Measurements from ENCODE around the gene ATP6V0C.
"Not testable (repeated sequence)": the region's sequence is repeated elsewhere in the genome, so short reads cannot be mapped to it uniquely, and the experiment has no call there.

ATP6V0C gene

GRCh38 chr16:2478279-2478678 lies 35.5 kb upstream of the ATP6V0C start:
- no peak overlapping the region for H3K27ac ChIP-seq (ENCODE audit: low read depth, low read length)
- peaks cover 83% of the 10 kb centered on the region for H3K79me2 ChIP-seq (ENCODE audit: control insufficient read depth, low read length)
- no peaks in the 10 kb centered on the region for H3K27me3 ChIP-seq (ENCODE audit: control insufficient read depth, low read length)
- H3K4me3 ChIP-seq (ENCODE audit: low read length) = no peak overlapping the region
- H3K4me2 ChIP-seq (ENCODE audit: low read length) = no peak overlapping the region
- H3K4me1 ChIP-seq (ENCODE audit: control insufficient read depth, low read length) = peaks cover 18% of the 10 kb centered on the region
- TF ChIP-seq EZH2phosphoT487 (IDR thresholded peaks at IDR 0.05; ENCODE audit: borderline replicate concordance, low read length) = no peak
- TF ChIP-seq CTCF (IDR thresholded peaks at IDR 0.05; ENCODE audit: low read depth, low read length, poor library complexity, severe bottlenecking) = no peak
- H3K36me3 ChIP-seq (ENCODE audit: control insufficient read depth, low read length) = peaks cover 14% of the 10 kb centered on the region
- no peaks in the 10 kb centered on the region for H3F3A ChIP-seq (ENCODE audit: control insufficient read depth, insufficient read depth)
- H3K9me2 ChIP-seq (replicated peaks; ENCODE audit: control insufficient read depth, low read length) = no peaks in the 10 kb centered on the region
- no peaks in the 10 kb centered on the region for H3K9me3 ChIP-seq (ENCODE audit: control insufficient read depth, insufficient read depth, low read length)
- H4K20me1 ChIP-seq (ENCODE audit: control insufficient read depth, insufficient read depth, low read depth, low read length) = peaks cover 21% of the 10 kb centered on the region; the same call in 1 of the 2 replicates

DNA sequence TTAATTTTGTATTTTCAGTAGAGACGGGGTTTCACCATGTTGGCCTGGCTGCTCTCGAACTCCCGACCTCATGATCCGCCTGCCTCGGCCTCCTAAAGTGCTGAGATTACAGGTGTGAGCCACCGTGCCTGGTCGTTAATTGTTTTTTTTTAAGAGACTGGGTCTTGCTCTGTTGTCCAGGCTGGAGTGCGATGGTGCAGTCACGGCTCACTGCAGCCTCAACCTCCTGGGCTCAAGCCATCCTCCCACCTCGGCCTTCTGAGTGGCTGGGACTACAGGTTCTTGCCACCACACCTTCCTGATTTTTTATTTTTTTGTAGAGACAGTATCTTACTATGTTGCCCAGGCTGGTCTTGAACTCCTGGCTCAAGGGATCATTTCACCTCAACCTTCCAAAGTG lies 33.8 kb upstream of the ATP6V0C start:
- not testable (repeated sequence) for H3K4me2 ChIP-seq (ENCODE audit: low read length); H3K27ac ChIP-seq (ENCODE audit: low read depth, low read length); H3F3A ChIP-seq (ENCODE audit: control insufficient read depth, insufficient read depth); H3K36me3 ChIP-seq (ENCODE audit: control insufficient read depth, low read length); H3K9me3 ChIP-seq (ENCODE audit: control insufficient read depth, insufficient read depth, low read length); H3K27me3 ChIP-seq (ENCODE audit: control insufficient read depth, low read length); H3K9me2 ChIP-seq (replicated peaks; ENCODE audit: control insufficient read depth, low read length); H3K4me3 ChIP-seq (ENCODE audit: low read length)
- H4K20me1 ChIP-seq (ENCODE audit: control insufficient read depth, insufficient read depth, low read depth, low read length) = peaks cover 21% of the 10 kb centered on the region; the same call in 1 of the 2 replicates
- H3K4me1 ChIP-seq (ENCODE audit: control insufficient read depth, low read length) = peaks cover 15% of the 10 kb centered on the region
- peaks cover 74% of the 10 kb centered on the region for H3K79me2 ChIP-seq (ENCODE audit: control insufficient read depth, low read length)

DNA sequence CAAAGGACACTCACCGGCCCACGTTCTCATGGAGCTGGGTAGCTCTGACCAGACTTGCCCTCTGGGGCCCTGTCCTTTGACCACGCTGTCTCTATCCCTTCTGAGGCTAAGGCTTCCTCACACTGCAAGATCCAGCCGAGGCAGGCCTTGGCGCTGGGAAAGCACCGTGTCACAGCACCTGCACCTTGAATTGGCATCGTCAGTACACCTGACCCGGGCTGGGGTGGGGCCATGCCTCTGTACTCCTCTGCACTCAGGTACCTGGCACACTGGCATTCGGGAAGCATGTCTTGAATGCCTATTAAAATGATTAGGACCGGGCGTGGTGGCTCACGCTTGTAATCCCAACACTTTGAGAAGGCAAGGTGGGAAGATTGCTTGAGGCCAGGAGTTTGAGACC lies 32.8 kb upstream of the ATP6V0C start:
- Histone ChIP-seq H3K27me3 (ENCODE audit: control insufficient read depth, low read length) (no peaks in the 10 kb centered on the region), H3K4me1 (ENCODE audit: control insufficient read depth, low read length) (peaks cover 11% of the 10 kb centered on the region), H3K4me2 (ENCODE audit: low read length) (no peak overlapping the region), H3K36me3 (ENCODE audit: control insufficient read depth, low read length) (peaks cover 13% of the 10 kb centered on the region; the same call in 1 of the 2 replicates), H4K20me1 (ENCODE audit: control insufficient read depth, insufficient read depth, low read depth, low read length) (peaks cover 21% of the 10 kb centered on the region; the same call in 1 of the 2 replicates), H3F3A (ENCODE audit: control insufficient read depth, insufficient read depth) (no peaks in the 10 kb centered on the region), H3K4me3 (ENCODE audit: low read length) (no peak overlapping the region), H3K79me2 (ENCODE audit: control insufficient read depth, low read length) (peaks cover 73% of the 10 kb centered on the region), H3K9me2 (replicated peaks; ENCODE audit: control insufficient read depth, low read length) (no peaks in the 10 kb centered on the region), H3K27ac (ENCODE audit: low read depth, low read length) (no peak overlapping the region), H3K9me3 (ENCODE audit: control insufficient read depth, insufficient read depth, low read length) (no peaks in the 10 kb centered on the region)
- no peak for TF ChIP-seq EZH2phosphoT487 (IDR thresholded peaks at IDR 0.05; ENCODE audit: borderline replicate concordance, low read length)
- TF ChIP-seq CTCF (IDR thresholded peaks at IDR 0.05; ENCODE audit: low read depth, low read length, poor library complexity, severe bottlenecking) = no peak

DNA sequence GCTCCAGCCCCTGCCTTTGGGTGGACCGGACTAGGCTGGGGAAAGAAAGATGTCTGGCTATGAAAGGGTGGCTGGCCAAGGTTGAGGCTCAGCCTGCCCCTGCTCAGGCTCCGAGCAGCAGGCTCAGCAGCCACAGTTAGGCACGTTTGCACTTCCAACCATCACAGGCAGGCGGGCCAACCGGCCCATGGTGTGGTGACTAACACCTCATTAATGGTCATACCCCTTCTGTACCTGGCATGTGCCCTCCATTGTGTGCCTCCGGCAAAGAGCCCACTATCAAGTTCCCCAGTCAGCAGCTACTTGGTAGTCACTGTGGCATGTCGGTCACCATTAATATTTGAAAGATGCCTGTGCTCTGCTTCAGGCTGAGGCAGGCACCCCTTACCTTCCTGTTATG lies 32.1 kb upstream of the ATP6V0C start:
- H3K4me1 ChIP-seq (ENCODE audit: control insufficient read depth, low read length) = peaks cover 9% of the 10 kb centered on the region; the same call in 1 of the 2 replicates
- peaks cover 16% of the 10 kb centered on the region; the same call in 1 of the 2 replicates for H4K20me1 ChIP-seq (ENCODE audit: control insufficient read depth, insufficient read depth, low read depth, low read length)
- H3K9me3 ChIP-seq (ENCODE audit: control insufficient read depth, insufficient read depth, low read length) = no peaks in the 10 kb centered on the region
- TF ChIP-seq EZH2phosphoT487 (IDR thresholded peaks at IDR 0.05; ENCODE audit: borderline replicate concordance, low read length) (no peak), CTCF (IDR thresholded peaks at IDR 0.05; ENCODE audit: low read depth, low read length, poor library complexity, severe bottlenecking) (no peak)
- no peaks in the 10 kb centered on the region for H3F3A ChIP-seq (ENCODE audit: control insufficient read depth, insufficient read depth)
- H3K4me3 ChIP-seq (ENCODE audit: low read length) = no peak overlapping the region
- H3K27ac ChIP-seq (ENCODE audit: low read depth, low read length) = no peak overlapping the region
- peaks cover 73% of the 10 kb centered on the region for H3K79me2 ChIP-seq (ENCODE audit: control insufficient read depth, low read length)
- no peaks in the 10 kb centered on the region for H3K9me2 ChIP-seq (replicated peaks; ENCODE audit: control insufficient read depth, low read length)
- H3K27me3 ChIP-seq (ENCODE audit: control insufficient read depth, low read length) = no peaks in the 10 kb centered on the region
- peaks cover 13% of the 10 kb centered on the region; the same call in 1 of the 2 replicates for H3K36me3 ChIP-seq (ENCODE audit: control insufficient read depth, low read length)
- H3K4me2 ChIP-seq (ENCODE audit: low read length) = no peak overlapping the region

Data from DOHH2 (cell line).